Measurements from ENCODE around the gene BMP2K. TPM values are rescaled to one million over a fixed set of nuclear protein-coding genes. Genes with fewer than 3 reads are reported as not detected.

BMP2K gene
- total RNA-seq, 2 experiments from 2014 or later: 43.4 to 61.1 TPM

DNA sequence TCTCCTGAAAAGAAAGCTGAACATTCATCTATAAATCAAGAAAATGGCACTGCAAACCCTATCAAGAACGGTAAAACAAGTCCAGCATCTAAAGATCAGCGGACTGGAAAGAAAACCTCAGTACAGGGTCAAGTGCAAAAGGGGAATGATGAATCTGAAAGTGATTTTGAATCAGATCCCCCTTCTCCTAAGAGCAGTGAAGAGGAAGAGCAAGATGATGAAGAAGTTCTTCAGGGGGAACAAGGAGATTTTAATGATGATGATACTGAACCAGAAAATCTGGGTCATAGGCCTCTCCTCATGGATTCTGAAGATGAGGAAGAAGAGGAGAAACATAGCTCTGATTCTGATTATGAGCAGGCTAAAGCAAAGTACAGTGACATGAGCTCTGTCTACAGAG is 134.5 kb downstream of the BMP2K start:
- Histone ChIP-seq H3K4me3 (ENCODE audit: low read depth, low read length, poor library complexity, severe bottlenecking) (no peak overlapping the region), H2AFZ (ENCODE audit: low read length) (no peak overlapping the region), H3K9me2 (ENCODE audit: insufficient read depth, low read length) (no peaks in the 10 kb centered on the region), H3K4me1 (ENCODE audit: insufficient read depth, low read length, poor library complexity, severe bottlenecking) (no peaks in the 10 kb centered on the region), H3K27ac (ENCODE audit: low read depth, low read length, poor library complexity, severe bottlenecking) (no peak overlapping the region), H3K79me2 (ENCODE audit: insufficient read depth, low read depth, low read length) (no peaks in the 10 kb centered on the region), H3K36me3 (ENCODE audit: insufficient read depth, low read length) (peaks cover 40% of the 10 kb centered on the region; the same call in 1 of the 2 replicates), H4K20me1 (ENCODE audit: insufficient read depth, low read length) (no peaks in the 10 kb centered on the region), H3K9me3 (ENCODE audit: low read length) (no peaks in the 10 kb centered on the region), H3K4me2 (ENCODE audit: low read length) (no peak overlapping the region)
- CTCF ChIA-PET (ENCODE audit: unreplicated experiment): no interaction called here
- no peak for TF ChIP-seq EZH2phosphoT487 (IDR thresholded peaks at IDR 0.05; ENCODE audit: borderline replicate concordance, low read depth, low read length)
- TF ChIP-seq, protein P1, sequence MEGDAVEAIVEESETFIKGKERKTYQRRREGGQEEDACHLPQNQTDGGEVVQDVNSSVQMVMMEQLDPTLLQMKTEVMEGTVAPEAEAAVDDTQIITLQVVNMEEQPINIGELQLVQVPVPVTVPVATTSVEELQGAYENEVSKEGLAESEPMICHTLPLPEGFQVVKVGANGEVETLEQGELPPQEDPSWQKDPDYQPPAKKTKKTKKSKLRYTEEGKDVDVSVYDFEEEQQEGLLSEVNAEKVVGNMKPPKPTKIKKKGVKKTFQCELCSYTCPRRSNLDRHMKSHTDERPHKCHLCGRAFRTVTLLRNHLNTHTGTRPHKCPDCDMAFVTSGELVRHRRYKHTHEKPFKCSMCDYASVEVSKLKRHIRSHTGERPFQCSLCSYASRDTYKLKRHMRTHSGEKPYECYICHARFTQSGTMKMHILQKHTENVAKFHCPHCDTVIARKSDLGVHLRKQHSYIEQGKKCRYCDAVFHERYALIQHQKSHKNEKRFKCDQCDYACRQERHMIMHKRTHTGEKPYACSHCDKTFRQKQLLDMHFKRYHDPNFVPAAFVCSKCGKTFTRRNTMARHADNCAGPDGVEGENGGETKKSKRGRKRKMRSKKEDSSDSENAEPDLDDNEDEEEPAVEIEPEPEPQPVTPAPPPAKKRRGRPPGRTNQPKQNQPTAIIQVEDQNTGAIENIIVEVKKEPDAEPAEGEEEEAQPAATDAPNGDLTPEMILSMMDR (conservative IDR thresholded peaks at IDR 0.05; ENCODE audit: low read length): no peak
- intact Hi-C loops (cut with micrococcal nuclease; ENCODE audit: unreplicated experiment): no loop called here
- DNase-seq (ENCODE audit: low spot score): no peak
- no TSS peak for BruUV-seq (replicated peaks)
- POLR2A ChIA-PET: interaction anchor here (0.6 to 1.2 kb wide), 2 partner anchors 9 to 296 kb away, joined by 3 to 4 read pairs; no protein-coding TSS in a partner anchor

GRCh38 chr4:78922207-78922606 is 146.1 kb downstream of the BMP2K start:
- no peak for TF ChIP-seq EZH2phosphoT487 (IDR thresholded peaks at IDR 0.05; ENCODE audit: borderline replicate concordance, low read depth, low read length)
- TF ChIP-seq, protein P1 (conservative IDR thresholded peaks at IDR 0.05; ENCODE audit: low read length): no peak

DNA sequence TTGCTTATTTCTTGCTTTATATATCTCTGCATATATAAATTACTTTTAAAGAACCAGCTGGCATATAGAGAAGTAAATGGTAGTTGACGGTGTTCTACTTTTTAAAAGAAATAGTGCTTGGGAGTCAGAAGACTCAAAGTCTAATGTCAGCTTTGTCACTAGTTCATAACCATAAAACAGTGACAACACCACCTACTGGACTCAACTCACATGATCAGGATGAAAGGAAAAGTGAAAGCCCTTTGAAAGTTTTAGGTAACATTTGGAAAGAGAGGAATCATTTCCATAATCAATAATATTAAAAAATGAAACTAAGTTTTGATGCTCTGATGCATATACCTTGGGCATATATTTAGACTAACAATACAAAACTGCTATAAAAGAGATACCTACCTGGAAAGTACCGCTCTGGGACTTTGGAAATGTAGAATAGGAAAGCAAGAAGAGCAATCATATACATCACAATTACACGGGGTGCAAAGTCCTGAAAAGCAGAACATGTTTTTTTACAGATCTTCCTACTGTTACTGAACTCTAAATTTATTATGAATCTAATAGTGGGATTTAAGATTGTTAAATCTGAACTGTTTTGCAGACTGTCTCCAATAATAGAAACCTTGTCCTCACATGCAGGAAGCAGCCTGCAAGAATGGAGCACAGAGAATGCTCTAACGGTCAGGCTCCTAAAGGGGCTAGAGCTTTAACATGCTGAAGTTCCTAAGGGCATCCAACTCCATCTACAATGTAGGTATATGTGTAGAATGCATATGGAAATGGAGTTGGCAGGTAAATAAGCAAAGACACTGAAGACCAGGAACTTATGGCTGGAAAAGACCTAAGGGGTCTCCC is 147.5 kb downstream of the BMP2K start:
- no peak overlapping the region for H3K27ac ChIP-seq (ENCODE audit: low read depth, low read length, poor library complexity, severe bottlenecking)
- peaks cover 56% of the 10 kb centered on the region for H3K36me3 ChIP-seq (ENCODE audit: insufficient read depth, low read length)
- no peaks in the 10 kb centered on the region for H3K79me2 ChIP-seq (ENCODE audit: insufficient read depth, low read depth, low read length)
- no peak overlapping the region for H2AFZ ChIP-seq (ENCODE audit: low read length)
- H3K4me3 ChIP-seq (ENCODE audit: low read depth, low read length, poor library complexity, severe bottlenecking): no peak overlapping the region
- H3K9me3 ChIP-seq (ENCODE audit: low read length): no peaks in the 10 kb centered on the region
- no peak for TF ChIP-seq EZH2phosphoT487 (IDR thresholded peaks at IDR 0.05; ENCODE audit: borderline replicate concordance, low read depth, low read length)
- TF ChIP-seq, protein P1 (conservative IDR thresholded peaks at IDR 0.05; ENCODE audit: low read length): peak; percentile 64
- no peaks in the 10 kb centered on the region for H3K4me1 ChIP-seq (ENCODE audit: insufficient read depth, low read length, poor library complexity, severe bottlenecking)
- no peak overlapping the region for H3K4me2 ChIP-seq (ENCODE audit: low read length)
- H3K9me2 ChIP-seq (ENCODE audit: insufficient read depth, low read length): no peaks in the 10 kb centered on the region
- ChIA-PET CTCF (ENCODE audit: unreplicated experiment) (no interaction called here), POLR2A (interaction anchor here (1.3 kb wide), 1 partner anchor 9 kb away, joined by 3 read pairs; no protein-coding TSS in a partner anchor)
- peak; percentile 15 for DNase-seq (ENCODE audit: low spot score)
- intact Hi-C loops (cut with micrococcal nuclease; ENCODE audit: unreplicated experiment): no loop called here
- H4K20me1 ChIP-seq (ENCODE audit: insufficient read depth, low read length): no peaks in the 10 kb centered on the region
- no TSS peak for BruUV-seq (replicated peaks)

More at GRCh38 chr4:78922207-78922606, 146.1 kb downstream of the BMP2K start:
- Histone ChIP-seq H3K27ac (ENCODE audit: low read depth, low read length, poor library complexity, severe bottlenecking) (no peak overlapping the region), H3K36me3 (ENCODE audit: insufficient read depth, low read length) (peaks cover 57% of the 10 kb centered on the region), H3K9me2 (ENCODE audit: insufficient read depth, low read length) (no peaks in the 10 kb centered on the region), H3K79me2 (ENCODE audit: insufficient read depth, low read depth, low read length) (no peaks in the 10 kb centered on the region), H3K9me3 (ENCODE audit: low read length) (no peaks in the 10 kb centered on the region), H3K4me3 (ENCODE audit: low read depth, low read length, poor library complexity, severe bottlenecking) (no peak overlapping the region), H3K4me1 (ENCODE audit: insufficient read depth, low read length, poor library complexity, severe bottlenecking) (no peaks in the 10 kb centered on the region), H4K20me1 (ENCODE audit: insufficient read depth, low read length) (no peaks in the 10 kb centered on the region), H3K4me2 (ENCODE audit: low read length) (no peak overlapping the region), H2AFZ (ENCODE audit: low read length) (no peak overlapping the region)
- ChIA-PET POLR2A (interaction anchor here (1.0 to 1.1 kb wide), 3 partner anchors 13 to 17 kb away, joined by 3 to 5 read pairs (median 4); no protein-coding TSS in a partner anchor), CTCF (ENCODE audit: unreplicated experiment) (interaction anchor here (0.7 kb wide), 1 partner anchor 16 kb away, joined by 3 read pairs; no protein-coding TSS in a partner anchor)
- DNase-seq (ENCODE audit: low spot score): no peak
- no TSS peak for BruUV-seq (replicated peaks)
- intact Hi-C loops (cut with micrococcal nuclease; ENCODE audit: unreplicated experiment): no loop called here
